Endodermal cell (in vitro differentiated cells): ENCODE results near the gene EGR2. TPM values are rescaled to one million over a fixed set of nuclear protein-coding genes. Genes with fewer than 3 reads are reported as not detected.

Source experiments
- DNase-seq: peaks from one replicate; pipeline ENCODE4 v3.0.0-alpha.2; 2017
- H3K27ac ChIP-seq: 2 replicates; pipeline ENCODE4 v1.5.1; 2013; ENCODE audit warnings: mild to moderate bottlenecking, low read depth, low read length, moderate library complexity
- H3K27me3 ChIP-seq: 2 replicates; pipeline ENCODE4 v1.6.1; 2013; ENCODE audit warnings: mild to moderate bottlenecking, low read length, moderate library complexity; ENCODE audit not compliant: insufficient read depth, control insufficient read depth, poor library complexity, severe bottlenecking
- H3K36me3 ChIP-seq: 2 replicates; pipeline ENCODE4 v1.7.0; 2013; ENCODE audit warnings: mild to moderate bottlenecking, low read length, moderate library complexity; ENCODE audit not compliant: control insufficient read depth, insufficient read depth
- H3K4me1 ChIP-seq: one replicate; pipeline ENCODE4 v1.7.0; 2013; ENCODE audit warnings: low read length; ENCODE audit not compliant: control insufficient read depth, insufficient read depth
- H3K4me3 ChIP-seq: 2 replicates; pipeline ENCODE4 v1.5.1; 2013; ENCODE audit warnings: mild to moderate bottlenecking, low read length, moderate library complexity
- H3K9ac ChIP-seq: 2 replicates; pipeline ENCODE4 v1.6.1; 2013; ENCODE audit warnings: mild to moderate bottlenecking, low read length, moderate library complexity; ENCODE audit not compliant: poor library complexity, severe bottlenecking; ENCODE audit errors: extremely low read depth
- H3K9me3 ChIP-seq: 2 replicates; pipeline ENCODE4 v1.6.1; 2013; ENCODE audit warnings: mild to moderate bottlenecking, low read length, moderate library complexity; ENCODE audit not compliant: control insufficient read depth
- H3K27ac Mint-ChIP-seq: 2 replicates; pipeline ENCODE4 v1.8.0; 2020; ENCODE audit warnings: mixed read lengths
- H3K27me3 Mint-ChIP-seq: 2 replicates; pipeline ENCODE4 v1.8.0; 2021; ENCODE audit warnings: mild to moderate bottlenecking, mixed read lengths; ENCODE audit not compliant: insufficient read depth
- H3K36me3 Mint-ChIP-seq: 2 replicates; pipeline ENCODE4 v1.8.0; 2020; ENCODE audit warnings: low read depth, mixed read lengths
- H3K4me1 Mint-ChIP-seq: 2 replicates; pipeline ENCODE4 v1.8.0; 2020; ENCODE audit warnings: mixed read lengths
- H3K4me3 Mint-ChIP-seq: 2 replicates; pipeline ENCODE4 v1.8.0; 2020; ENCODE audit warnings: mild to moderate bottlenecking, moderate library complexity, mixed read lengths
- H3K9me3 Mint-ChIP-seq: 2 replicates; pipeline ENCODE4 v1.8.0; 2020; ENCODE audit warnings: mild to moderate bottlenecking, mixed read lengths
- WGBS, 2 experiments: methylation state at CpG; one replicate each; pipeline versions ENCODE4 v1.1.5 to v1.1.7; 2013; ENCODE audit warnings: missing lambda C conversion rate in 2 of 2, mixed read lengths in 1 of 2; ENCODE audit not compliant: insufficient coverage in 1 of 2, insufficient read length in 1 of 2; 5-methylcytosine and 5-hydroxymethylcytosine counted together
- total RNA-seq, 2 donors: library from RNA; stranded (reverse); fragmentation: NEBNext Ultra II Directional in 1 of 2; extraction: Animal tissue kit (Norgen Biotek cat#: 25700) in 1 of 2; gene quantifications; 2 replicates in 1 of 2; 3 replicates in 1 of 2; pipeline ENCODE4 v1.2.1, GENCODE V29; 2021
- TF ChIP-seq, protein P1 (sequence below): fragments of 200-600 bp; sonication (generic); conservative IDR thresholded peaks from 2 replicates; pipeline ENCODE4 v1.5.0; 2021; ENCODE audit warnings: antibody characterized with exemption, mild to moderate bottlenecking

EGR2 gene
- total RNA-seq, 2 donors from 2014 or later: 0.24 to 0.35 TPM

DNA sequence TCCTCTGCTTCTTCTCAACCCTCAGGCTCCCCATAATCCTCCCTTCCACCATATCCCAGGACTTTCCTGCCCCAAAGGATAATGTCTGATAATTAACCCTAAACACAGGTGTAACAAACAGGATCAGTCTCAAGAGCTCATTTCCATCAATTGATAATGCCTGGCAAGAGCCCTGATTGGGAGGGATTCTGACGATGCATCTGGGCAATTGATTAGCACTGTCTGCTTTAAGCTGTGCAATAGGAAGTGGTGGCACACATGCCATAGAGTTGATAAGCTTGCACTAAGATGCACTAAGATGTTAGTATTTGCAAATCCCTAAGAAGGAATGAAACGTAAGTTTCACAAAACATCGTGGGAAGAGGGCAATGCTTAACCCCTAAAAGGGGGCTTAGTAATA lies 27.4 kb upstream of the EGR2 start:
- H3K27ac ChIP-seq: no peak overlapping the region
- no peak overlapping the region for H3K27ac Mint-ChIP-seq
- no peak overlapping the region for H3K4me3 Mint-ChIP-seq
- no peak overlapping the region for H3K4me3 ChIP-seq
- no peak for DNase-seq
- H3K27me3 Mint-ChIP-seq: peaks cover 2% of the 10 kb centered on the region
- peaks cover 12% of the 10 kb centered on the region for H3K9me3 ChIP-seq
- peaks cover 2% of the 10 kb centered on the region for H3K9me3 Mint-ChIP-seq
- no peaks in the 10 kb centered on the region for H3K4me1 ChIP-seq
- H3K27me3 ChIP-seq: no peaks in the 10 kb centered on the region
- 83 to 92% methylated on average over 1 to 3 of the region's 3 CpGs for WGBS, 2 experiments
- no peaks in the 10 kb centered on the region for H3K36me3 Mint-ChIP-seq
- no peaks in the 10 kb centered on the region for H3K4me1 Mint-ChIP-seq
- TF ChIP-seq, protein P1, sequence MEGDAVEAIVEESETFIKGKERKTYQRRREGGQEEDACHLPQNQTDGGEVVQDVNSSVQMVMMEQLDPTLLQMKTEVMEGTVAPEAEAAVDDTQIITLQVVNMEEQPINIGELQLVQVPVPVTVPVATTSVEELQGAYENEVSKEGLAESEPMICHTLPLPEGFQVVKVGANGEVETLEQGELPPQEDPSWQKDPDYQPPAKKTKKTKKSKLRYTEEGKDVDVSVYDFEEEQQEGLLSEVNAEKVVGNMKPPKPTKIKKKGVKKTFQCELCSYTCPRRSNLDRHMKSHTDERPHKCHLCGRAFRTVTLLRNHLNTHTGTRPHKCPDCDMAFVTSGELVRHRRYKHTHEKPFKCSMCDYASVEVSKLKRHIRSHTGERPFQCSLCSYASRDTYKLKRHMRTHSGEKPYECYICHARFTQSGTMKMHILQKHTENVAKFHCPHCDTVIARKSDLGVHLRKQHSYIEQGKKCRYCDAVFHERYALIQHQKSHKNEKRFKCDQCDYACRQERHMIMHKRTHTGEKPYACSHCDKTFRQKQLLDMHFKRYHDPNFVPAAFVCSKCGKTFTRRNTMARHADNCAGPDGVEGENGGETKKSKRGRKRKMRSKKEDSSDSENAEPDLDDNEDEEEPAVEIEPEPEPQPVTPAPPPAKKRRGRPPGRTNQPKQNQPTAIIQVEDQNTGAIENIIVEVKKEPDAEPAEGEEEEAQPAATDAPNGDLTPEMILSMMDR: no peak
- H3K36me3 ChIP-seq: no peaks in the 10 kb centered on the region
- no peak overlapping the region for H3K9ac ChIP-seq

DNA sequence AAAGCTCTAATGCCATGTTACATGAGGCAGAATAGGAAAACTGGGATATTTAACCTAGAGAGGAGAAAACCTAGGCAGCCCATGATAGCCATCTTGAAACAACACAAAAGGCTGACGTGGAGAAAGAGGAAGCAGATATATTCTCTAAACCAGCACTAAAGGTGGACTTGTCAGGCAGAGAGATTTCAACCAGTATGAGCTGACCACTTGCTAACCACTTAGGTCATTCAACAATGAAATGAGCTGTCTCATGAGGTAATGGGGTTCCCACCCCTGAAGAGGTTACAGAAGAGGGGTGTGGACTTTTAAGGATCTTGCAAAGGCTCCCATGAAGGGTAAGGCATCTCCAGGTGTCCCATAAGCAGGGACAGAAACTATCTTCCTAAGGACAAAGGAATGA lies 26.8 kb upstream of the EGR2 start:
- TF ChIP-seq, protein P1: no peak
- no peaks in the 10 kb centered on the region for H3K4me1 ChIP-seq
- H3K27ac Mint-ChIP-seq: no peak overlapping the region
- no peaks in the 10 kb centered on the region for H3K36me3 ChIP-seq
- H3K9me3 Mint-ChIP-seq: peaks cover 2% of the 10 kb centered on the region
- H3K4me1 Mint-ChIP-seq: no peaks in the 10 kb centered on the region
- H3K4me3 ChIP-seq: no peak overlapping the region
- no peak overlapping the region for H3K27ac ChIP-seq
- 88 to 100% methylated on average over 1 of the region's 1 CpG for WGBS, 2 experiments
- H3K36me3 Mint-ChIP-seq: no peaks in the 10 kb centered on the region
- no peaks in the 10 kb centered on the region for H3K27me3 ChIP-seq
- DNase-seq: no peak
- H3K9ac ChIP-seq: no peak overlapping the region
- peaks cover 12% of the 10 kb centered on the region for H3K9me3 ChIP-seq
- H3K27me3 Mint-ChIP-seq: peaks cover 2% of the 10 kb centered on the region
- H3K4me3 Mint-ChIP-seq: no peak overlapping the region

DNA sequence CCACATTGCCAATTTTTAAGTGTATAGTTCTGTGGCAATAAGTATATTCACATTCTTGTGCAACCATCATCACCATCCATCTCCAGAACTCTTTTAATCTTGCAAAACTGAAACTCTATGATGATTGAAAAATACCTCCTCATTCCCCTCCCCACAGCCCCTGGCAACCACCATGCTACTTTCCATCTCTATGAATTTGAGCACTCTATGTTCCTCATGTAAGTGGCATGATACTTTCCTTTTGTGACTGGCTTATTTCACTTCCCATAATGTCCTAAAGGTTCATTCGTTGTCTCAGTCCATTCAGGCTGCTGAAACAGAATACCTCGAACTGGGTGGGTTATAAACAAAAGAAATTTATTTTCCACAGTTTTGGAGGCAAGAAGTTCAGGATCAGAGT lies 23.4 kb upstream of the EGR2 start:
- Histone ChIP-seq H3K9me3 (no peaks in the 10 kb centered on the region), H3K9ac (no peak overlapping the region), H3K27me3 (no peaks in the 10 kb centered on the region), H3K4me1 (no peaks in the 10 kb centered on the region), H3K4me3 (no peak overlapping the region), H3K27ac (no peak overlapping the region), H3K36me3 (no peaks in the 10 kb centered on the region)
- Mint-ChIP-seq H3K4me3 (no peak overlapping the region), H3K27ac (no peak overlapping the region), H3K36me3 (no peaks in the 10 kb centered on the region), H3K4me1 (no peaks in the 10 kb centered on the region), H3K27me3 (no peaks in the 10 kb centered on the region), H3K9me3 (no peaks in the 10 kb centered on the region)
- no peak for DNase-seq
- 88 to 91% methylated on average over 1 to 2 of the region's 2 CpGs for WGBS, 2 experiments
- TF ChIP-seq, protein P1: no peak
